ENCODE results near the gene CLIC1.

DNA sequence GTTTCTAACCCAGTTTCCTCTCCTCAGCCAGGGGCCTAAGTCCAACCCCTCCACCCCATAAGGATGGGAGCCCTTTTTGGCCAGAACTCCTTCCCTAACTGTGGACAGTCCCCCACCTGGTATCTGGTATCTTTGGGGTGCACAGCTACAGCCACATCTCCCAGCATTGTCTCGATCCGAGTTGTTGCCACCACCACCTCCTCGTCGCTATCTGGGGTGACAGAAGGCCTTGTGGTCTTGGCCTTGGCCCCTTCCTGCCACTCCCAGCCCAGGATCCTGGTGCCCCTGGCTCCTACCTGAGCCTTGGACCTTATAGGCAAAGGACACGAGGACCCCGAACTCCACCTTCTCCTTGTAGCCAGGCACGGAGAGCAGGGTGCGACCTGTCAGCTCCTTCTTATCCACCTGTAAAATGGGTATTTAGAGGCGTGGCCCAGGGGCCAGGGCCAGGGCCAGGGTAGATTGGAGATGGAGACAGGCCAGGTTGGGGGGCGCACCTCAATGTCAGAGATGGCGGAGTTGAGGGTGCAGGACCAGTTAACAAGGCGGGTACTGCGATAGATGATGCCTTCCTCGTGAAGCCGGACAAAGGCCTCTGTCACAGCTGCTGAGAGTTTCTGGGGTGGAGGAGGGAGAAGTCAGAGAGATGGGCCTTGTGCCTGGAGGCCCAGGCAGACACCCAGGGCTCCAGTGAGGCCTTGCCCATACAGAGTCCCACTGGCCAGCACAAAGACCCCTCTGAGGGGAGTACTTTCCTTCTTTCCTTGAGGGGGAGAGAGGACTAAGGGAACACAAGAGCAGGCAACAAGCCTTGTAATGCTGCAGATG lies 48.0 kb upstream of the CLIC1 start:
- TF ChIP-seq, protein P1, sequence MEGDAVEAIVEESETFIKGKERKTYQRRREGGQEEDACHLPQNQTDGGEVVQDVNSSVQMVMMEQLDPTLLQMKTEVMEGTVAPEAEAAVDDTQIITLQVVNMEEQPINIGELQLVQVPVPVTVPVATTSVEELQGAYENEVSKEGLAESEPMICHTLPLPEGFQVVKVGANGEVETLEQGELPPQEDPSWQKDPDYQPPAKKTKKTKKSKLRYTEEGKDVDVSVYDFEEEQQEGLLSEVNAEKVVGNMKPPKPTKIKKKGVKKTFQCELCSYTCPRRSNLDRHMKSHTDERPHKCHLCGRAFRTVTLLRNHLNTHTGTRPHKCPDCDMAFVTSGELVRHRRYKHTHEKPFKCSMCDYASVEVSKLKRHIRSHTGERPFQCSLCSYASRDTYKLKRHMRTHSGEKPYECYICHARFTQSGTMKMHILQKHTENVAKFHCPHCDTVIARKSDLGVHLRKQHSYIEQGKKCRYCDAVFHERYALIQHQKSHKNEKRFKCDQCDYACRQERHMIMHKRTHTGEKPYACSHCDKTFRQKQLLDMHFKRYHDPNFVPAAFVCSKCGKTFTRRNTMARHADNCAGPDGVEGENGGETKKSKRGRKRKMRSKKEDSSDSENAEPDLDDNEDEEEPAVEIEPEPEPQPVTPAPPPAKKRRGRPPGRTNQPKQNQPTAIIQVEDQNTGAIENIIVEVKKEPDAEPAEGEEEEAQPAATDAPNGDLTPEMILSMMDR (IDR thresholded peaks at IDR 0.05): no peak
- TF ChIP-seq POLR2A (IDR thresholded peaks at IDR 0.05): no peak

All from testis (tissue), 2 donors.